Gastrocnemius medialis (tissue), 4 donors: Measurements from ENCODE around the gene SHROOM3. TPM values are rescaled to one million over a fixed set of nuclear protein-coding genes. Genes with fewer than 3 reads are reported as not detected.

Source experiments
- ATAC-seq, 2 donors: fragments of 150-250 bp; one replicate each; pipeline ENCODE4 v1.9.1; 2016
- DNase-seq, 2 donors: peaks; one replicate each; pipeline ENCODE4 v3.0.0-alpha.2; 2019
- H3K27ac ChIP-seq, 4 donors: fragments of 200-600 bp; sonication (generic); 1 replicate in 1 of 4; 2 replicates in 3 of 4; pipeline ENCODE4 v1.5.1; 2016 to 2018; ENCODE audit warnings: mild to moderate bottlenecking in 2 of 4, moderate library complexity in 1 of 4
- H3K27me3 ChIP-seq, 3 donors: fragments of 200-600 bp; sonication (generic) in 2 of 3; 1 replicate in 1 of 3; 2 replicates in 2 of 3; pipeline versions ENCODE4 v1.5.1 to v1.6.0; 2016 to 2019; ENCODE audit warnings: mild to moderate bottlenecking in 1 of 3, moderate library complexity in 1 of 3
- H3K36me3 ChIP-seq, 2 donors: fragments of 200-600 bp; sonication (generic) in 1 of 2; one replicate each; pipeline ENCODE4 v1.5.1; 2017 to 2018
- H3K4me1 ChIP-seq, 2 donors: fragments of 200-600 bp; sonication (generic) in 1 of 2; one replicate each; pipeline ENCODE4 v1.5.1; 2016 to 2017; ENCODE audit warnings: mild to moderate bottlenecking in 2 of 2
- H3K4me3 ChIP-seq, 4 donors: fragments of 200-600 bp; sonication (generic) in 3 of 4; 1 replicate in 1 of 4; 2 replicates in 3 of 4; pipeline ENCODE4 v1.5.1; 2016 to 2019; ENCODE audit warnings: mild to moderate bottlenecking in 2 of 4
- H3K9me3 ChIP-seq, 3 donors: fragments of 200-600 bp; sonication (generic) in 2 of 3; 1 replicate in 1 of 3; 2 replicates in 2 of 3; pipeline ENCODE4 v1.5.1; 2016 to 2019
- POLR2A ChIP-seq, 2 donors: fragments of 450-650 bp; IDR thresholded peaks; one replicate each; pipeline ENCODE4 v1.6.1; 2017; ENCODE audit warnings: antibody characterized with exemption in 2 of 2, mild to moderate bottlenecking in 2 of 2, moderate library complexity in 2 of 2
- in situ Hi-C, 4 donors: fragments of 200-750 bp; cut with MboI; loops; one replicate each; pipeline versions ENCODE4 v1.15.0 to v1.8.0; 2017; ENCODE audit warnings: low sequenced_read_pairs in 4 of 4
- intact Hi-C: fragments of 100-400 bp; cut with DNase I; formaldehyde crosslinking; loops from one replicate; pipeline ENCODE4 v1.15.1; 2023; ENCODE audit warnings: low total_unique reads
- total RNA-seq, 4 donors: library from RNA; depleted of rRNA; stranded (reverse); fragments of >200 nt; gene quantifications; one replicate each; pipeline versions ENCODE4 v1.1.0 to v1.2.3, GENCODE V29; 2016
- TF ChIP-seq, protein P1 (sequence below), 5 experiments: fragments of 450-650 bp in 3 of 5; fragments of 200-600 bp in 2 of 5; sonication (generic) in 2 of 5; IDR thresholded peaks in 4 of 5; conservative IDR thresholded peaks in 1 of 5; 1 replicate in 4 of 5; 2 replicates in 1 of 5; pipeline ENCODE4 v1.5.1; 2016 to 2019; ENCODE audit warnings: antibody characterized with exemption in 5 of 5, mild to moderate bottlenecking in 3 of 5, moderate library complexity in 3 of 5

Gene SHROOM3
- total RNA-seq, 4 donors from 2014 or later = 0.20 to 1.7 (median 0.98) TPM

DNA sequence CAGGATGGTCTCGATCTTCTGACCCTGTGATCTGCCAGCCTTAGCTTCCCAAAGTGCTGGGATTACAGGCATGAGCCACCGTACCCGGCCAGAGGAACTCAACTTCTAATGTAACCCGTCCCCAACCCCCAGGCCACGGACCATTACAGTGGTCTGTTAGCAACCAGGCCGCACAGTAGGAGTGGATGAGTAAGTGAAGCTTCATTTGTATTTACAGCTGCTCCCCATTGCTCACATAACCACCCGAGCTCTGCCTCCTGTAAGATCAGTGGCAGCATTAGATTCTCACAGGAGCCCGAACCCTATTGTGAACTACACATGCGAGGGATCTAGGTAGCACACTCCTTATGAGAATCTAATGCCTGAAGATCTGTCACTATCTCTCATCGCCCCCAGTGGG is 119.6 kb downstream of the SHROOM3 start:
- Histone ChIP-seq H3K4me3 (no peak overlapping the region), H3K4me1 (no peaks in the 10 kb centered on the region), H3K27ac (no peak overlapping the region), H3K36me3 (no peaks in the 10 kb centered on the region), H3K9me3 (no peaks in the 10 kb centered on the region), H3K27me3 (no peaks in the 10 kb centered on the region)
- ATAC-seq = no peak
- intact Hi-C loops (no loop called here), in situ Hi-C loops (no loop called here)
- DNase-seq = no peak
- no peak for TF ChIP-seq POLR2A (IDR thresholded peaks at IDR 0.05)
- TF ChIP-seq, protein P1, sequence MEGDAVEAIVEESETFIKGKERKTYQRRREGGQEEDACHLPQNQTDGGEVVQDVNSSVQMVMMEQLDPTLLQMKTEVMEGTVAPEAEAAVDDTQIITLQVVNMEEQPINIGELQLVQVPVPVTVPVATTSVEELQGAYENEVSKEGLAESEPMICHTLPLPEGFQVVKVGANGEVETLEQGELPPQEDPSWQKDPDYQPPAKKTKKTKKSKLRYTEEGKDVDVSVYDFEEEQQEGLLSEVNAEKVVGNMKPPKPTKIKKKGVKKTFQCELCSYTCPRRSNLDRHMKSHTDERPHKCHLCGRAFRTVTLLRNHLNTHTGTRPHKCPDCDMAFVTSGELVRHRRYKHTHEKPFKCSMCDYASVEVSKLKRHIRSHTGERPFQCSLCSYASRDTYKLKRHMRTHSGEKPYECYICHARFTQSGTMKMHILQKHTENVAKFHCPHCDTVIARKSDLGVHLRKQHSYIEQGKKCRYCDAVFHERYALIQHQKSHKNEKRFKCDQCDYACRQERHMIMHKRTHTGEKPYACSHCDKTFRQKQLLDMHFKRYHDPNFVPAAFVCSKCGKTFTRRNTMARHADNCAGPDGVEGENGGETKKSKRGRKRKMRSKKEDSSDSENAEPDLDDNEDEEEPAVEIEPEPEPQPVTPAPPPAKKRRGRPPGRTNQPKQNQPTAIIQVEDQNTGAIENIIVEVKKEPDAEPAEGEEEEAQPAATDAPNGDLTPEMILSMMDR (IDR thresholded peaks at IDR 0.05 in 4 of 5, conservative IDR thresholded peaks at IDR 0.05 in 1 of 5) = no peak

DNA sequence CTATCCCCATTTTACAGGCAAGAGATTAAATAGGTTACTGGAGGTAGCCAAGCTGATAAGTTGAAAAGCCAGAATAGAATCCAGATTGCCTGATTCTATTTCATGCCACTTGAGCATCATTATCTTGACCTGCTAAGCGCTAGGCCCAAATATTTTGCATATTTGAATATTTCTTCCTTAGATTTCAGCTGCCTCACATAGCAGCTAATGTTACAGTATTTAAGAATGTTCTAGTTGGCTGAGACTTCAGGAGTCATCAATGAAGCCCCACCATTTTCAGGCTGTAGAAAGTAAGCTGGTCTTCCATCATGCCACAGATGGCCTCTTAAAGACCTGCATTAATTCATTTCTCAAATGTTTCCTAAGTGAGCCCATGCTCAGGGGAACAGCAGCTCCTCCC is 121.4 kb downstream of the SHROOM3 start:
- Histone ChIP-seq H3K4me3 (no peak overlapping the region), H3K36me3 (no peaks in the 10 kb centered on the region), H3K9me3 (no peaks in the 10 kb centered on the region), H3K27me3 (no peaks in the 10 kb centered on the region), H3K27ac (no peak overlapping the region), H3K4me1 (no peaks in the 10 kb centered on the region)
- ATAC-seq (no peak), DNase-seq (no peak)
- in situ Hi-C loops = no loop called here
- intact Hi-C loops = no loop called here
- no peak for TF ChIP-seq POLR2A (IDR thresholded peaks at IDR 0.05)
- TF ChIP-seq, protein P1 (IDR thresholded peaks at IDR 0.05 in 4 of 5, conservative IDR thresholded peaks at IDR 0.05 in 1 of 5) = no peak

DNA sequence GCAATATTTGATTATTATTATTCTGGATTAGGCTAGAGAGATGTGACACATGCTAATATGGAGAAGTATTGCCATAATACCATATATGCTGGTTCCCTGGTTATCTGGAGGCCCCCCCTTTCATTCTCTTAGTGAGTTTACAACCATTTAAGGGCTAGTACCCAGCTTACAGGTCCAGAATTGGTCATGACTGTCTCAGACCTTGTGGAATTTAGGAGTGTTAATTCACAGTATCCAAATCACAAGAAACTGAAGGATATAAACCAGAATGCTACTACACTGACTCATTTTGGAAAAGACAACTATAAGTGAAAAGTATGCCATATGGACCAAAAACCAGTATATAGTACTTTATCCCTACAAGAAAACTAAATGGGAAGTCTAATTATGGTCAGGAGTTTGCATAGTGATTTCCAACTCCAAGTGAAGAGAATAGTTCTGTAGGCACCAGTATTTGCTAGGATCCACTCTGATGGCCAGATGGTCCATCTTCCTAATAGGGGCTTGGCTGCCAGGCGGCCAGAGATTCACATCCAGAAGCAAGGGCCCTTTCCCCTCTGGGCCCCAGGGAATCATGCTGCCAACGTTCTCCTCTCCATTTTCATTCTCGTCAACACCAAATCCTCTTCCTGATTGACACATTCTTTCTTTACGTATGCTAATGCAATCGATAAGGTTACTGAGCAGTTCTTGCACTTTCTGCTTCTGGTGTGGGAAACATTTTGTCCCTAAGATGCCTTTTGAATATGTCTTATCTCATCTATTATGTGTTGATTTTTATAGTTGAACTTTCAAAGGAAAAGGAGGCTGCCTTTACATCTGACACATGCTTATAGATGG is 123.6 kb downstream of the SHROOM3 start:
- in situ Hi-C loops = no loop called here
- no peak for ATAC-seq
- Histone ChIP-seq H3K27me3 (no peaks in the 10 kb centered on the region), H3K4me1 (peaks cover 18 to 19% of the 10 kb centered on the region in 2 donors), H3K9me3 (no peaks in the 10 kb centered on the region), H3K4me3 (no peak overlapping the region), H3K36me3 (no peaks in the 10 kb centered on the region), H3K27ac (no peak overlapping the region)
- intact Hi-C loops = no loop called here
- TF ChIP-seq, protein P1 (IDR thresholded peaks at IDR 0.05 in 4 of 5, conservative IDR thresholded peaks at IDR 0.05 in 1 of 5) = no peak
- TF ChIP-seq POLR2A (IDR thresholded peaks at IDR 0.05) = no peak
- DNase-seq = no peak

DNA sequence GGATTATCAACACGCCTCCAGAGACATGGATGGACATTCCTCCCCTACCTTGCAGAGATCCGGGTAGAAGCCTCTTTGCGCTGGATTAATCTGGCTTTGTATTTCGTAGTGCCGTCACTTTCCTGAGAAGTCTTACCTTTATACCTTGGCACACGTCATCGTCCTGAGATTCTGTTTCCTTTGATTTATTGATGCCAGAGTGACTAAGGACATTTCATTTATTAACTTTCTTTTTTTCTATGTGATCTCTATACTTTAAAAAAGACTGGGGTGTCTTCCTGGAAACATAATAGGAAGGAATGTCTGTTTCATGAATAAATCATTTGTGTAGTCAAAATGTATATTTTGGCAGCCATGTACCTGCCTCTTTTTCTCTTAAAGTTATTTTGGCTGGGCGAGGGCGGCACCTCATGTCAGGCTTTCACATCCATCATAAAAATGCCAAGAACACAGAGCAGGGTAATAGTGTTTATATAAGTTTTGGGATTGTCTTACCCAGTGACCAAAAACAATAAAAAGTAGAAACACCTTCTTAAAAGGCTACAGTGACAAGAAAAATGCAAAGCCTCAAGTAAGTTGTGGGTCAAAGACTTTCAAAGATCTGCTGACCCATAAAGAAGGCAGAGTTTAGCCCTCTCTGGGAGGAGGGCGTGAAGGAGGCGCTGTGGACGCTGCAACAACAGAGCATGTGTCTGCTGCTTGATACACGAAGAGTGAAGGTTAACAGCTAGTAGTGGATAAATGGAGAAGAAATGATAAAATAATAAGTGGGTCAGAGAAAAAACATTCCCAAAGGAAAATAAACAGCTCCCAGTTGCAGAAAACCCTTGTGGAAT is 124.4 kb downstream of the SHROOM3 start:
- peaks cover 25 to 26% of the 10 kb centered on the region in 2 donors for H3K4me1 ChIP-seq
- no peaks in the 10 kb centered on the region for H3K9me3 ChIP-seq
- H3K36me3 ChIP-seq = no peaks in the 10 kb centered on the region
- intact Hi-C loops = no loop called here
- TF ChIP-seq, protein P1 (IDR thresholded peaks at IDR 0.05 in 4 of 5, conservative IDR thresholded peaks at IDR 0.05 in 1 of 5) = no peak
- no peak for TF ChIP-seq POLR2A (IDR thresholded peaks at IDR 0.05)
- DNase-seq = no peak
- ATAC-seq = no peak
- H3K4me3 ChIP-seq = no peak overlapping the region
- H3K27ac ChIP-seq = no peak overlapping the region
- in situ Hi-C loops = no loop called here
- no peaks in the 10 kb centered on the region for H3K27me3 ChIP-seq
